Measurements from ENCODE around the gene VAC14. TPM values are rescaled to one million over a fixed set of nuclear protein-coding genes. Genes with fewer than 3 reads are reported as not detected.

VAC14 gene
- total RNA-seq, 1 donor from 2014 or later, result 52.2 TPM

- no peak for ATAC-seq
- intact Hi-C loops (cut with DNase I), result no loop called here
- Histone ChIP-seq H3K27ac (no peak overlapping the region), H3K9me3 (no peaks in the 10 kb centered on the region), H3K4me3 (no peak overlapping the region), H3K36me3 (peaks cover 7% of the 10 kb centered on the region), H3K27me3 (no peaks in the 10 kb centered on the region), H3K4me1 (peaks cover 19% of the 10 kb centered on the region)
- DNase-seq, result no peak
- TF ChIP-seq CTCF (IDR thresholded peaks at IDR 0.05), result no peak
Observed at GRCh38 chr16:70796301-70796700, 4.7 kb downstream of the VAC14 start.

- Histone ChIP-seq H3K36me3 (peaks cover 7% of the 10 kb centered on the region), H3K27ac (no peak overlapping the region), H3K27me3 (no peaks in the 10 kb centered on the region), H3K9me3 (no peaks in the 10 kb centered on the region), H3K4me3 (no peak overlapping the region), H3K4me1 (peaks cover 25% of the 10 kb centered on the region)
- intact Hi-C loops (cut with DNase I), result no loop called here
- no peak for TF ChIP-seq CTCF (IDR thresholded peaks at IDR 0.05)
- DNase-seq (no peak), ATAC-seq (no peak)
Observed at GRCh38 chr16:70795296-70795912, 5.6 kb downstream of the VAC14 start.

GRCh38 chr16:70793851-70794502, 7.0 kb downstream of the VAC14 start:
- H3K36me3 ChIP-seq, result peaks cover 7% of the 10 kb centered on the region
- intact Hi-C loops (cut with DNase I), result no loop called here

GRCh38 chr16:70790815-70791214, 10.1 kb downstream of the VAC14 start:
- no peak overlapping the region for H3K4me3 ChIP-seq
- no peak for TF ChIP-seq CTCF (IDR thresholded peaks at IDR 0.05)
- peaks cover 8% of the 10 kb centered on the region for H3K36me3 ChIP-seq
- no peaks in the 10 kb centered on the region for H3K9me3 ChIP-seq
- H3K27me3 ChIP-seq, result no peaks in the 10 kb centered on the region
- DNase-seq (no peak), ATAC-seq (no peak)
- no peak overlapping the region for H3K27ac ChIP-seq
- peaks cover 11% of the 10 kb centered on the region for H3K4me1 ChIP-seq
- intact Hi-C loops (cut with DNase I), result no loop called here

More at GRCh38 chr16:70793851-70794502, 7.0 kb downstream of the VAC14 start:
- no peaks in the 10 kb centered on the region for H3K27me3 ChIP-seq
- TF ChIP-seq CTCF (IDR thresholded peaks at IDR 0.05), result no peak
- DNase-seq, result no peak
- peaks cover 11% of the 10 kb centered on the region for H3K4me1 ChIP-seq
- no peak overlapping the region for H3K4me3 ChIP-seq
- no peaks in the 10 kb centered on the region for H3K9me3 ChIP-seq
- ATAC-seq, result no peak
- H3K27ac ChIP-seq, result no peak overlapping the region

- ATAC-seq (no peak), DNase-seq (no peak)
- Histone ChIP-seq H3K9me3 (no peaks in the 10 kb centered on the region), H3K27me3 (no peaks in the 10 kb centered on the region), H3K4me3 (no peak overlapping the region), H3K27ac (no peak overlapping the region), H3K4me1 (peaks cover 11% of the 10 kb centered on the region), H3K36me3 (peaks cover 18% of the 10 kb centered on the region)
- intact Hi-C loops (cut with DNase I), result no loop called here
- TF ChIP-seq CTCF (IDR thresholded peaks at IDR 0.05), result no peak
Observed at GRCh38 chr16:70789595-70790447, 11.1 kb downstream of the VAC14 start.

Measured in upper lobe of right lung (tissue), 1 donor.